ENCODE data around the gene CDK16. TPM values are rescaled to one million over a fixed set of nuclear protein-coding genes. Genes with fewer than 3 reads are reported as not detected.

The CDK16 gene
- total and polyA plus RNA-seq, 9 of the 15 experiments (the other 6 are each of a cell fraction or from before 2014, with no cell fraction given), result 3.9 to 104 (median 57.5) TPM

DNA sequence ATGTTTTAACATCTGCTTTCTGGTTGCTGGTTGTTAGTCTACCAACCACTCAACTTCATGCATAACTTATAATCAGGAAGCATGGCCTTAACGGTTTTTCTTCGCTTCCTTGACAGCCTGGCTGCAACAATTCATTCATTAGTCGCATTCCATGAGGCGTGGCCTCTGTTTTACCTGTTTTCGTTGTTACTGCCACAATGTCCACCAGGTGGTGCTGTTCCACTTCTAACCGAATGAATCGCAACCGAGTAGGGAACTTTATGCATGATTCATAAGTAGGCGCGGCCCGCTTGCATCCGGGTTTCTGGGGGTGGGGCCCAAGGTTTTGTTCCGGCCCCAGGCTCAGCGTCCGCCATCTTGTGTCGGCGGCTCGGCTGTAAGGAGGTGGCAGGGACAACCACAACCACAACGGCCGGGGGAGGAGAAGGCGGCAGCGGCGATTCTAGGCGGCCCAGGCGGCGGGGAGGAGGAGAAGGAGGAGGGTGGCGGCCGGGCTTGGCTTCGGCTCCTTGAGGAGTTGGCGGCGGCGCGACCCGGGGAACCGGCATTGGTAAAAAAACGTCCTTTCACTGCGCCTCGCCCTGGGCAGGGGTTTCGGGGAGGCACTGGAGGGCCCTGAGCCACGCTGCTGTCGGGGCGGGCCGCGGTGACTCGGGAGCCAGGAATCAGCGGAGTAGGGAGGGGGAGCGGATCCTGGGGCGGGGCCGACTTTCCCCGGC, 24.8 kb upstream of the CDK16 start, which contains the start of gene UBA1 (continued):
- TF ChIP-seq CREB3 (tag; conservative IDR thresholded peaks at IDR 0.05; ENCODE audit: low read depth) (no peak), POLR2AphosphoS5 (IDR thresholded peaks at IDR 0.05; ENCODE audit: control insufficient read depth, insufficient read depth, low read depth, low read length) (peak; percentile 87), TRIM24 (IDR thresholded peaks at IDR 0.05) (no peak), JUN (IDR thresholded peaks at IDR 0.05; ENCODE audit: borderline replicate concordance, low read depth, low read length) (peak; percentile 66; the same call in 1 of the 2 replicates), JUN (CRISPR knock-in tag; IDR thresholded peaks at IDR 0.05; ENCODE audit: borderline replicate concordance) (no peak), SAFB2 (IDR thresholded peaks at IDR 0.05; ENCODE audit: borderline replicate concordance, low read depth, low read length, severe bottlenecking) (no peak), CEBPG (CRISPR knock-in tag; IDR thresholded peaks at IDR 0.05) (no peak), CEBPG (tag; conservative IDR thresholded peaks at IDR 0.05 in 1 of 2, IDR thresholded peaks at IDR 0.05 in 1 of 2) (no peak), HOXB6 (CRISPR knock-in tag; IDR thresholded peaks at IDR 0.05; ENCODE audit: borderline replicate concordance) (no peak), PRPF4 (IDR thresholded peaks at IDR 0.05; ENCODE audit: insufficient read depth, low read depth, low read length, poor library complexity, severe bottlenecking) (no peak), CREB1 (IDR thresholded peaks at IDR 0.05) (no peak), CREB1 (CRISPR knock-in tag; IDR thresholded peaks at IDR 0.05) (peak; percentile 70), ZNF717 (CRISPR knock-in tag; IDR thresholded peaks at IDR 0.05) (no peak), WHSC1 (IDR thresholded peaks at IDR 0.05; ENCODE audit: low read length) (no peak), CBX2 (IDR thresholded peaks at IDR 0.05; ENCODE audit: insufficient read depth, low read length, poor library complexity, severe bottlenecking) (no peak), POLR2A (conservative IDR thresholded peaks at IDR 0.05) (peak; percentile 94), MAFF (IDR thresholded peaks at IDR 0.05; ENCODE audit: low read length) (no peak), ETV1 (tag; conservative IDR thresholded peaks at IDR 0.05; ENCODE audit: low read depth) (no peak), ATF7 (IDR thresholded peaks at IDR 0.05) (peak; percentile 81; the same call in 1 of the 2 replicates), CHD4 (IDR thresholded peaks at IDR 0.05; ENCODE audit: insufficient read depth, insufficient replicate concordance, low read depth, low read length, poor library complexity, severe bottlenecking) (no peak), ZNF282 (CRISPR knock-in tag; IDR thresholded peaks at IDR 0.05) (no peak), BRD9 (IDR thresholded peaks at IDR 0.05; ENCODE audit: low read depth, partially characterized antibody) (no peak), NFIC (IDR thresholded peaks at IDR 0.05) (peak; percentile 54; the same call in 1 of the 2 replicates), FOSL1 (tag; conservative IDR thresholded peaks at IDR 0.05) (peak; percentile 80)
- TF ChIP-seq, protein P1, sequence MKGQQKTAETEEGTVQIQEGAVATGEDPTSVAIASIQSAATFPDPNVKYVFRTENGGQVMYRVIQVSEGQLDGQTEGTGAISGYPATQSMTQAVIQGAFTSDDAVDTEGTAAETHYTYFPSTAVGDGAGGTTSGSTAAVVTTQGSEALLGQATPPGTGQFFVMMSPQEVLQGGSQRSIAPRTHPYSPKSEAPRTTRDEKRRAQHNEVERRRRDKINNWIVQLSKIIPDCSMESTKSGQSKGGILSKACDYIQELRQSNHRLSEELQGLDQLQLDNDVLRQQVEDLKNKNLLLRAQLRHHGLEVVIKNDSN (CRISPR knock-in tag; IDR thresholded peaks at IDR 0.05), result no peak
